ENCODE data around the gene ANXA3. TPM values are rescaled to one million over a fixed set of nuclear protein-coding genes. Genes with fewer than 3 reads are reported as not detected.
"Not testable (repeated sequence)": the region's sequence is repeated elsewhere in the genome, so short reads cannot be mapped to it uniquely, and the experiment has no call there.

Gene ANXA3
- 39.6 TPM for total RNA-seq
- long read RNA-seq, transcript ANXA3-201 (13 exons, 1,657 nt) = major isoform, 58 of 75 reads
- long read RNA-seq, partial matches to known transcripts = 0 of 75 reads
- long read RNA-seq, other reads (novel, unspliced or antisense) = 14 of 75 reads

DNA sequence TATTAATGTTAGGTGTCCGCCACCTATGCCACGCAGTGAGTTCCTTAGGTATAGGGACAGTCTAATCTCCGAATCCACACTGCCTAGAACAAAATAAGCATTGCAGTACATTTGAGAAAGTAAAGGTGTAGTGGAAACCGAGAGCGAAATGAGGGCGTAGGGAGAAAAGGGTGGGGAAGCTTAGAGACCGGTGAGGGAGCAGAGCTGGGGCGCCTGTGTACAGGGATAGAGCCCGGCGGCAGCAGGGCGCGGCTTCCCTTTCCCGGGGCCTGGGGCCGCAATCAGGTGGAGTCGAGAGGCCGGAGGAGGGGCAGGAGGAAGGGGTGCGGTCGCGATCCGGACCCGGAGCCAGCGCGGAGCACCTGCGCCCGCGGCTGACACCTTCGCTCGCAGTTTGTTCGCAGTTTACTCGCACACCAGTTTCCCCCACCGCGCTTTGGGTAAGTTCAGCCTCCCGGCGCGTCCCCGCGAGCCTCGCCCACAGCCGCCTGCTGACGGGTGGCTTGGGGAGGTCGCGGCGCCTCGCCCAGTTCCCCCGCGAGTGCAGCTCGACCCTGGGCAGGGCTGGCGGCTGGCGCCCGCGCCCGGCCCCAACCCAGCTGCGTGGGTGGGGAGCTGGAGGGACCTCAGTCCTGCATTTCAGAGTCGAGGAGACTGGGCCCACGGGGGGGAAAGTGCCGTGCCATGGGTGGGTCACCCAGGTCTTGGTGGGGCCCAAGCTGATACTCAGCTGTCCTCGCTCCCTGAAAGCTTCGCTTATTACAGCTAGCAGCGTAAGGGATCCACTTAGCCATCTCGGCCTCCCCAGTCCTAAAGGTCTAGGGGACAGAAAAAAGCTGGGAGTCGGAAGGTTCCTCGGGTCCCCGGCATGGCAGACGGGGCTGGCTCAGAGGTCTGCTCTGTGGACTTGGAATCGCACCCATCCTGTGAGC is at the start of gene ANXA3:
Gene ANXA3 (plus strand): TSS at position 351 of the 932 bp plus-strand sequence. CDS start 2,704 bp downstream, outside the sequence.
- peak; percentile 71 for DNase-seq
- peak; percentile 93 for ATAC-seq
- intact Hi-C loops (cut with micrococcal nuclease) = no loop called here

- ATAC-seq; DNase-seq; intact Hi-C loops (cut with micrococcal nuclease): not testable (repeated sequence)
Measured at GRCh38 chr4:78506260-78506659, 45.3 kb upstream of the ANXA3 start.

- ATAC-seq = no peak
- intact Hi-C loops (cut with micrococcal nuclease) = no loop called here
- DNase-seq = no peak
Measured at GRCh38 chr4:78509043-78509442, 42.5 kb upstream of the ANXA3 start.

DNA sequence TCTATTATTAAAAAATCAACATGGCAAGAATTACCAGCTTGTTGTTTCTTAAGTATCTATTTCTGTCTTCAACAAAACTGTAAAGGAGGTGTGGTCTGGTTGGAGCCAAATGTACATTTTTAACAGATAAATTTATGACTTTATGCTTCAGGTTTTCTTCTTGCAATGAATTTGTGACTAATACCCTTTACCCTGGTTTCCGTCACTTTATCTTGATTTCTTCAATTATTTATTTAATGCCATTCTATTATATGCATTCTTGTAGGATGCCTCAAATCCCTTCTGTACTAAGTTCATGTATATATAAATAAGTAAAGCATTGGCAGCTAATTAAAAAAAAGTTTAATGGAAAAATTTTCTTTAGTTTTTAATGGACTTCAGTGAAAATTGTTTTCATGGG is 41.5 kb upstream of the ANXA3 start:
- ATAC-seq = no peak
- no peak for DNase-seq
- intact Hi-C loops (cut with micrococcal nuclease) = no loop called here

GRCh38 chr4:78510681-78511080 is 40.9 kb upstream of the ANXA3 start:
- DNase-seq (no peak), ATAC-seq (no peak)

GRCh38 chr4:78512357-78512920 is 39.1 kb upstream of the ANXA3 start:
- ATAC-seq (no peak), DNase-seq (no peak)
- intact Hi-C loops (cut with micrococcal nuclease) = no loop called here

More at GRCh38 chr4:78510681-78511080, 40.9 kb upstream of the ANXA3 start:
- intact Hi-C loops (cut with micrococcal nuclease) = no loop called here

GRCh38 chr4:78513411-78513975 is 38.1 kb upstream of the ANXA3 start:
- no peak for DNase-seq
- ATAC-seq = no peak
- intact Hi-C loops (cut with micrococcal nuclease) = no loop called here

DNA sequence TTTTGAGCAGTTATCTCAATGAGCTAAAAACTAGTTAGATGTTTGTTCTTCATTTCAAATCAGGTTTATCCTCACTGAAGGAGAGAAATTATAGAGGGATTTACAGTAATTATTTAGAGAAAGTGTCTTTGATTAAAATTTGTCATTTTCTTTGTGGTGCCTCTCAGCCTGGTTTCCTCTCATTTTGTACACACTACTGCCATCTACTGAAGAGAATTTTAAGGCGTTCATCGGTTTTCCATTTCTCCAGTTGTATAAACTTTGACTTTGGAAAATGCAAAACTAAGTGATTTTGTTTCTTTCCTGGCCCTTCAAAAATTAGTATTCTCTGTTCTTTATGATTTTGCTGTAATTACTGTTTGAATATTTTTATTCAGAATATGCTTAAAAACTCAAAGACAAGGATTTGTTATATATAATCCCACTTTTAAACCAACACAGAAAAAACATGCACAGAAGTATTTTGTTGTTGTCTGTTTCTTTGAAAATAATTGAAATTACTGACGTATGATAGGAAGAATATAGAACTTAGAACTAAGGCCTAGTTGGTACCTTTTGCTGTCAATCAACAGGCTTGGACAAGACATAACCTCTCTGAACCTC is 34.4 kb upstream of the ANXA3 start:
- DNase-seq = no peak
- ATAC-seq = no peak
- intact Hi-C loops (cut with micrococcal nuclease) = loop anchor here (5.0 kb wide), 1 partner anchor 560 kb away; no protein-coding TSS in a partner anchor

- intact Hi-C loops (cut with micrococcal nuclease) = loop anchor here (5.0 kb wide), 1 partner anchor 561 kb away; no protein-coding TSS in a partner anchor
- ATAC-seq (no peak), DNase-seq (no peak)
Measured at GRCh38 chr4:78518561-78518960, 33.0 kb upstream of the ANXA3 start.

- ATAC-seq = no peak
- intact Hi-C loops (cut with micrococcal nuclease) = loop anchor here (5.0 kb wide), 1 partner anchor 563 kb away; no protein-coding TSS in a partner anchor
- no peak for DNase-seq
Measured at GRCh38 chr4:78519962-78520361, 31.6 kb upstream of the ANXA3 start.

GRCh38 chr4:78520808-78521226 is 30.8 kb upstream of the ANXA3 start:
- peak; percentile 43 for ATAC-seq
- intact Hi-C loops (cut with micrococcal nuclease) = no loop called here
- no peak for DNase-seq

- intact Hi-C loops (cut with micrococcal nuclease) = no loop called here
- DNase-seq (no peak), ATAC-seq (no peak)
Measured at GRCh38 chr4:78524009-78524408, 27.6 kb upstream of the ANXA3 start.

DNA sequence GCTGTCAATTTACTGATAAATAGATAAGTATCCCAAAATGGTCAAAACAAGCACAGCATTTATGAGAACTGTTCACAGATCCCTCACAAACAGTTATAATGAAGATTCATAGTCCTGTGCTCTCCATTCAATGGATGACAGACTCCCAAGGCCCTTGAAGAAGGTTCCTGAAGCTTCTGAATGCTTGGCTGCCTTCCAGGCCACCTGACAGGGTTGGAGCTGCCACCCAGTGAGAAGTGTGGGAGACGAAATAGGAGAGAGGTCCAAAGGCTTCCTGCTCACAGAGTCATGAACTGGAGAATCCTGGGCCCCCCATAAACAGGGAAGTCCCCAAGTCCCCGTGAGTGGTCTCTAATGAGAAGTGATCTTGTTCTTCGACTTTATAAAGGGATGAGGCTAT is 26.0 kb upstream of the ANXA3 start:
- intact Hi-C loops (cut with micrococcal nuclease) = no loop called here
- no peak for ATAC-seq

GRCh38 chr4:78527103-78527502 is 24.5 kb upstream of the ANXA3 start:
- no peak for DNase-seq
- intact Hi-C loops (cut with micrococcal nuclease) = no loop called here
- ATAC-seq = no peak

More for the DNA sequence above, 26.0 kb upstream of the ANXA3 start:
- no peak for DNase-seq

- DNase-seq (no peak), ATAC-seq (no peak)
- intact Hi-C loops (cut with micrococcal nuclease) = no loop called here
Measured at GRCh38 chr4:78527555-78527954, 24.0 kb upstream of the ANXA3 start.

- intact Hi-C loops (cut with micrococcal nuclease) = no loop called here
- ATAC-seq (no peak), DNase-seq (no peak)
Measured at GRCh38 chr4:78528327-78528726, 23.2 kb upstream of the ANXA3 start.

GRCh38 chr4:78529569-78530209 is 21.9 kb upstream of the ANXA3 start:
- no peak for DNase-seq
- no peak for ATAC-seq
- intact Hi-C loops (cut with micrococcal nuclease) = no loop called here

GRCh38 chr4:78532046-78532445 is 19.5 kb upstream of the ANXA3 start:
- ATAC-seq = no peak
- intact Hi-C loops (cut with micrococcal nuclease) = no loop called here

GRCh38 chr4:78533854-78534253 is 17.7 kb upstream of the ANXA3 start:
- DNase-seq (no peak), ATAC-seq (no peak)
- intact Hi-C loops (cut with micrococcal nuclease) = no loop called here

More at GRCh38 chr4:78532046-78532445, 19.5 kb upstream of the ANXA3 start:
- no peak for DNase-seq
